ENCODE measurements around the gene MRPS22.

GRCh38 chr3:139327861-139328260, 16.0 kb upstream of the MRPS22 start:
- TF ChIP-seq, protein P1, sequence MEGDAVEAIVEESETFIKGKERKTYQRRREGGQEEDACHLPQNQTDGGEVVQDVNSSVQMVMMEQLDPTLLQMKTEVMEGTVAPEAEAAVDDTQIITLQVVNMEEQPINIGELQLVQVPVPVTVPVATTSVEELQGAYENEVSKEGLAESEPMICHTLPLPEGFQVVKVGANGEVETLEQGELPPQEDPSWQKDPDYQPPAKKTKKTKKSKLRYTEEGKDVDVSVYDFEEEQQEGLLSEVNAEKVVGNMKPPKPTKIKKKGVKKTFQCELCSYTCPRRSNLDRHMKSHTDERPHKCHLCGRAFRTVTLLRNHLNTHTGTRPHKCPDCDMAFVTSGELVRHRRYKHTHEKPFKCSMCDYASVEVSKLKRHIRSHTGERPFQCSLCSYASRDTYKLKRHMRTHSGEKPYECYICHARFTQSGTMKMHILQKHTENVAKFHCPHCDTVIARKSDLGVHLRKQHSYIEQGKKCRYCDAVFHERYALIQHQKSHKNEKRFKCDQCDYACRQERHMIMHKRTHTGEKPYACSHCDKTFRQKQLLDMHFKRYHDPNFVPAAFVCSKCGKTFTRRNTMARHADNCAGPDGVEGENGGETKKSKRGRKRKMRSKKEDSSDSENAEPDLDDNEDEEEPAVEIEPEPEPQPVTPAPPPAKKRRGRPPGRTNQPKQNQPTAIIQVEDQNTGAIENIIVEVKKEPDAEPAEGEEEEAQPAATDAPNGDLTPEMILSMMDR (IDR thresholded peaks at IDR 0.05): no peak
- TF ChIP-seq POLR2AphosphoS5 (IDR thresholded peaks at IDR 0.05): no peak
- no peak for TF ChIP-seq POLR2A (IDR thresholded peaks at IDR 0.05)

All from suprapubic skin (tissue), 4 donors.